Measurements from ENCODE around the gene TPH2.

Gene TPH2

GRCh38 chr12:72057330-72057914, 118.8 kb downstream of the TPH2 start:
- no peaks in the 10 kb centered on the region for H3K36me3 ChIP-seq
- no peaks in the 10 kb centered on the region for H3K27me3 ChIP-seq
- H3K4me1 ChIP-seq (ENCODE audit: control insufficient read depth in 1 of 2, insufficient read depth in 1 of 2, low read depth in 1 of 2, low read length in 1 of 2) = no peaks in the 10 kb centered on the region
- no peaks in the 10 kb centered on the region for H3K9me3 ChIP-seq
- no peak overlapping the region for H3K27ac ChIP-seq
- no peak for TF ChIP-seq CTCF (IDR thresholded peaks at IDR 0.05)
- H3K4me3 ChIP-seq (ENCODE audit: low read depth in 1 of 2, low read length in 1 of 2) = no peak overlapping the region

GRCh38 chr12:72063073-72063472, 124.4 kb downstream of the TPH2 start:
- H3K9me3 ChIP-seq = no peaks in the 10 kb centered on the region
- TF ChIP-seq CTCF (IDR thresholded peaks at IDR 0.05) = no peak

GRCh38 chr12:72071030-72071429, 132.4 kb downstream of the TPH2 start:
- no peaks in the 10 kb centered on the region for H3K27me3 ChIP-seq
- TF ChIP-seq CTCF (IDR thresholded peaks at IDR 0.05) = no peak
- no peak overlapping the region for H3K4me3 ChIP-seq (ENCODE audit: low read depth in 1 of 2, low read length in 1 of 2)
- peaks cover 3% of the 10 kb centered on the region for H3K9me3 ChIP-seq
- H3K27ac ChIP-seq = no peak overlapping the region
- no peaks in the 10 kb centered on the region for H3K36me3 ChIP-seq
- H3K4me1 ChIP-seq (ENCODE audit: control insufficient read depth in 1 of 2, insufficient read depth in 1 of 2, low read depth in 1 of 2, low read length in 1 of 2) = no peaks in the 10 kb centered on the region

More at GRCh38 chr12:72063073-72063472, 124.4 kb downstream of the TPH2 start:
- Histone ChIP-seq H3K27ac (no peak overlapping the region), H3K27me3 (no peaks in the 10 kb centered on the region), H3K4me1 (ENCODE audit: control insufficient read depth in 1 of 2, insufficient read depth in 1 of 2, low read depth in 1 of 2, low read length in 1 of 2) (no peaks in the 10 kb centered on the region), H3K4me3 (ENCODE audit: low read depth in 1 of 2, low read length in 1 of 2) (no peak overlapping the region), H3K36me3 (no peaks in the 10 kb centered on the region)

DNA sequence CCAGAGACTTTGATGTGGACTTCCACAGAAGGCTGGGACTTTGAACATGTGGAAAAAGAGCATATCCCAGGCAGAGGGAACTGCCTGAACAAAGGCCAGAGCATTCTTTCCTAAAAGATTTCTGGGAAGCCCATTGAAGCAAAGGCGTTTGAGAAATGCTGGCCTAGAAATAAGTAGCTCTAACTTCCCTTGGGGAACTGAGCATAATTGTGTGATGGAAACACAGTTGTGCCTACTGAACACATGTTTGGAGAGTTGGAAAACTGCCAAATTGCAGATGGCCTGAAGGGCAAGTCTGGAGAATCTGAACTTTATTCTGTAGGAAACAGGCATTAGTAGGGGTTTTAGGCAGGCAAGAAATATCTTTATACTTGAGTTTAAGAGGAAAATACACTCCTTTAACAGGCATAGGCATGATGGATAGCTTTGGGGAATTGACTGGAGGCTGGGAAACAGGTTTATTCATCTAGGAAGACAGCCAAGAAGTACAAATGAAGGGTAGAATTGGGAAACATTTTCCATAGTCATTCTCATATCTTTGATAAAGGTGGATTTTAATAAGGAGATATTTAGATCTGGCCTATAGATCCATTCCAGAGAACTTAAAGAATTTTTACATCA, 134.1 kb downstream of the TPH2 start:
- Histone ChIP-seq H3K36me3 (no peaks in the 10 kb centered on the region), H3K4me3 (ENCODE audit: low read depth in 1 of 2, low read length in 1 of 2) (no peak overlapping the region), H3K27ac (no peak overlapping the region), H3K9me3 (peaks cover 3% of the 10 kb centered on the region), H3K4me1 (ENCODE audit: control insufficient read depth in 1 of 2, insufficient read depth in 1 of 2, low read depth in 1 of 2, low read length in 1 of 2) (no peaks in the 10 kb centered on the region), H3K27me3 (no peaks in the 10 kb centered on the region)
- TF ChIP-seq CTCF (IDR thresholded peaks at IDR 0.05) = no peak

DNA sequence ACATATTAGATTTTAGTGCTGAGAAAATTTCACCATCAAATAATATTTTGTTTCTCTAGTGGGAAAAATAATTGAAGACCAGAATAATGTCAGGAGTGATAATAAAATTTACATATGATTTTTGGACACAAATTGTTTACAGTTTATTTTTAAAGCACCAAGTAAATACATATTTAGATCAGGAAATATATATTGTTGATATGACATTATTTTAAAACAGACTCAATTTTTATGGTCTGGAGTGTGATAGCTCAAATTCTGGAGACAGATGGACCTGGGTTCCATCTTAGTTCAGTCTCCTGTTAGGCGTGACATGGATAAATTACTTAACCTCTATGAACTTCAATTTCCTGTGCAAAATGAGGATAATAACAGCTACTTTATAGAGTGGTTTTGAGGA, 135.4 kb downstream of the TPH2 start:
- Histone ChIP-seq H3K27me3 (no peaks in the 10 kb centered on the region), H3K27ac (no peak overlapping the region), H3K9me3 (peaks cover 3% of the 10 kb centered on the region), H3K4me3 (ENCODE audit: low read depth in 1 of 2, low read length in 1 of 2) (no peak overlapping the region), H3K4me1 (ENCODE audit: control insufficient read depth in 1 of 2, insufficient read depth in 1 of 2, low read depth in 1 of 2, low read length in 1 of 2) (no peaks in the 10 kb centered on the region), H3K36me3 (no peaks in the 10 kb centered on the region)
- TF ChIP-seq CTCF (IDR thresholded peaks at IDR 0.05) = no peak

Data from neutrophil (primary cell).